HEK293T (cell line): ENCODE measurements around the gene FAM20A.

Experiments used
- ARNT ChIP-seq: fragments of 450-650 bp; IDR thresholded peaks from 2 replicates; pipeline ENCODE4 v1.6.1; 2017; ENCODE audit warnings: mild to moderate bottlenecking
- FOXK2 ChIP-seq: fragments of 450-650 bp; IDR thresholded peaks from 2 replicates; pipeline ENCODE4 v1.6.1; 2016; ENCODE audit warnings: mild to moderate bottlenecking
- HDGF ChIP-seq: fragments of 450-650 bp; IDR thresholded peaks from 2 replicates; pipeline ENCODE4 v1.6.1; 2017; ENCODE audit warnings: antibody characterized with exemption, borderline replicate concordance
- PKNOX1 ChIP-seq: fragments of 450-650 bp; IDR thresholded peaks from 2 replicates; pipeline ENCODE4 v1.6.1; 2016
- TARDBP ChIP-seq: fragments of 450-650 bp; IDR thresholded peaks from 2 replicates; pipeline ENCODE4 v1.6.1; 2016

GRCh38 chr17:68541816-68542215, 59.4 kb downstream of the FAM20A start:
- no peak for TF ChIP-seq TARDBP
- TF ChIP-seq ARNT = no peak
- TF ChIP-seq HDGF = no peak
- no peak for TF ChIP-seq FOXK2
- TF ChIP-seq PKNOX1 = no peak
